Measurements from ENCODE around the gene GNAT1.

- TF ChIP-seq EZH2phosphoT487 (conservative IDR thresholded peaks at IDR 0.05; ENCODE audit: low read length) (no peak), CTCF (IDR thresholded peaks at IDR 0.05; ENCODE audit: insufficient read depth, low read length, poor library complexity, severe bottlenecking) (no peak)
Observed at GRCh38 chr3:50179710-50180109, 11.7 kb upstream of the GNAT1 start.

Measured in SU-DHL-6 (cell line).